NB4 (cell line): ENCODE results near the gene RBM43.
A peak's percentile ranks its signal among the peaks of the same experiment; 100 is the strongest.

Experiments
- DNase-seq: peaks from one replicate; pipeline ENCODE4 v3.0.0; 2010; ENCODE audit warnings: low read depth
- H3K4me3 ChIP-seq: one replicate; pipeline ENCODE4 v1.5.1; 2011; ENCODE audit warnings: mild to moderate bottlenecking, low read depth, low read length, moderate library complexity
- CTCF ChIP-seq: IDR thresholded peaks from one replicate; pipeline ENCODE4 v1.5.1; 2012; ENCODE audit warnings: low read depth, low read length
- MAX ChIP-seq: IDR thresholded peaks from 2 replicates; pipeline ENCODE4 v1.6.1; 2011; ENCODE audit warnings: low read depth, low read length
- MYC ChIP-seq: IDR thresholded peaks from 2 replicates; pipeline ENCODE4 v1.6.1; 2011; ENCODE audit warnings: low read depth, low read length
- POLR2A ChIP-seq: IDR thresholded peaks from 2 replicates; pipeline ENCODE4 v1.6.1; 2011; ENCODE audit warnings: mild to moderate bottlenecking; ENCODE audit not compliant: insufficient read length; ENCODE audit errors: extremely low read depth

Gene RBM43

GRCh38 chr2:151230627-151231140, 31.0 kb downstream of the RBM43 start:
- TF ChIP-seq MAX (no peak), CTCF (no peak), MYC (no peak), POLR2A (no peak)
- DNase-seq, result peak; percentile 20
- no peak overlapping the region for H3K4me3 ChIP-seq

- TF ChIP-seq POLR2A, result no peak
- no peak for TF ChIP-seq MYC
- TF ChIP-seq MAX, result no peak
- no peak for TF ChIP-seq CTCF
- no peak overlapping the region for H3K4me3 ChIP-seq
- DNase-seq, result no peak
These were observed 32.7 kb downstream of the RBM43 start for GRCh38 chr2:151228847-151229512.

DNA sequence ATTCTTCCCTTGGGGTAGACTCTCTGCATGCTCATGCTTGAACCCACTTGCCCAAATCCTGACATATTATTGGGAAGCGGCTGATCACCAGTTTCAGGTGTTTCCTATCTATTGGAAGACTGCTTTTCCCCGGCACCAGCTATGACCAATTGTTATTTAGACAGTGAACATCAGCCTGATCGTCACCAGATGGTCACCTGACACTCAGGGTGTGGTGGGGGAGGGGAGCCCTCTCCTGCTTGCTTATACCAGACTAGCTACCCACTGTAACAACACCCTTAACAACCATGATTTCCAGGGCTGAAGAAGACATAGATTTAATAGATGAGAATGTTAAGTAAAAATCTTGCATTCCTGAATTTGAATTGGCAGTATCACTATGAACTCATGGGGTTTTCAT, 44.3 kb downstream of the RBM43 start:
- no peak overlapping the region for H3K4me3 ChIP-seq
- DNase-seq, result no peak
- TF ChIP-seq MAX, result no peak

DNA sequence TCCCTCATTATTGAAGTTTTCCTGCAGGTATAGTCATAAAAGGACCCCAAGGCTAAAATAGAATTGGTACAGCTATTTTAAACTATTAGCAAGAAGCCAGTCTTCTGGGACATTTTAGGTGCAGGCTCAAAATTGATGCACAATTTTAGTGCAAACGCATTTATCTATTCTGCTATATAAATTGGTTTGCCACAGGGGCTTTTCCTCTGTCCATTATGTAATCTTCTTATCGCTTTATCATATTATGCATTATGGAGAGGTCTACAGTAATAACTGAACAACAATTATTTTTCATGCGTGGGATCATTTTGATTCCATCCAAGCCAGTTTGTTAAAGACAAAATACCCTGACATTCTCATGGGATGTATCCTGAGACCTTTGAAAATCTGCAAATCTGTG, 54.6 kb downstream of the RBM43 start:
- TF ChIP-seq POLR2A (no peak), MYC (no peak), MAX (no peak), CTCF (no peak)

DNA sequence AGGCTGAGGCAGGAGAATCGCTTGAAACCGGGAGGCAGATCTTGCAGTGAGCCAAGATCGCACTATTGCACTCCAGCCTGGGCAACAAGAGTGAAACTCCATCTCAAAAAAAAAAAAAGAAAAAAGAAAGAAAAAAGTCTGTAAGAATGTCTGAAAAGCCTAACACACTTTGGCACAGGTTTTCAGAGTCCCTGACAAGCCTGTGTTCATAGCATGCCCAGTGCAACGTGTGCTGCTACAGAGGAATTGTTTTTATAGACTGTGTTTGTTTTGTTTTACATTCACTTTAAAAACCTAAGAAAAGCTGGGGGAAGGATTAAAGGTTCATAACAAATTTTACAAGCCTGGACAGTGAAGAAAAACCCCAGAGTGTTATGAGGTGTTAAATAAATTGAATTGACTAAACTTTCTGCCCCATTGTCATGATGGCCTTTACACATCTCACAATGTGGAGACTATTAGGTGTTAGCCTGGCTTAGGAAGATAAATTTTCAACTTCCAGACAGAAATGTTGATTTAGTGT, 55.2 kb downstream of the RBM43 start:
- no peak overlapping the region for H3K4me3 ChIP-seq
- DNase-seq, result no peak
- TF ChIP-seq MAX (no peak), MYC (no peak), CTCF (no peak), POLR2A (no peak)

More for the DNA sequence above, 54.6 kb downstream of the RBM43 start:
- no peak for DNase-seq
- H3K4me3 ChIP-seq, result no peak overlapping the region

DNA sequence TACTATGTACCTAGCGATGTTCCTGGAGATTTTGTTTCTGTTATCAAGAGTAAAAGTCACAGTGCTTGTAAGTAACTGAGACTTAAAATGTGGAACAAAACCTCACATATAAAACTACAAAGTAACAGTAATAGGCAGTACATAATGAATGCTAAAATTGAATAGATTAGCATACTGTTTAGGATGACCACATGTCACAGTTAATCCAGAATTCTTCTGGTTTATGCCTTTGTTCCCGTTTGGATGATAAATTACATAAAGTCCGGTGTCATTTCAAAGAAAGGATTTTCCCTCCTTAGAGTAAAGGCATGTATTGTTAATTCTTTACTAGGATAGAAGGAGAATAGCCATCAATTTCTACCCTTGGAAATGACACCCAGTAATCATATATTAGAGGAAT, 56.1 kb downstream of the RBM43 start:
- DNase-seq, result no peak
- no peak overlapping the region for H3K4me3 ChIP-seq
- TF ChIP-seq POLR2A (no peak), CTCF (no peak), MAX (no peak), MYC (no peak)
